ENCODE results near the gene ZNF831. TPM values are rescaled to one million over a fixed set of nuclear protein-coding genes. Genes with fewer than 3 reads are reported as not detected.

Gene ZNF831
- total RNA-seq, 1 donor from 2014 or later = 0.20 TPM

GRCh38 chr20:59157961-59158541 is 5.6 kb upstream of the ZNF831 start:
- no peak for DNase-seq

GRCh38 chr20:59158673-59159072 is 4.9 kb upstream of the ZNF831 start:
- DNase-seq = no peak

GRCh38 chr20:59159091-59159490 is 4.5 kb upstream of the ZNF831 start:
- no peak for DNase-seq

GRCh38 chr20:59159493-59160376 is 3.9 kb upstream of the ZNF831 start:
- no peak for DNase-seq

- no peak for DNase-seq
Observed at GRCh38 chr20:59160389-59161115, 3.1 kb upstream of the ZNF831 start.

- no peak for DNase-seq
Observed at GRCh38 chr20:59161721-59162120, 1.9 kb upstream of the ZNF831 start.

GRCh38 chr20:59164686-59165391 is 1.2 kb downstream of the ZNF831 start:
- no peak for DNase-seq

- DNase-seq = no peak
Observed at GRCh38 chr20:59165396-59165795, 1.8 kb downstream of the ZNF831 start.

GRCh38 chr20:59165891-59166709 is 2.5 kb downstream of the ZNF831 start:
- no peak for DNase-seq

- DNase-seq = no peak
Observed at GRCh38 chr20:59170406-59171349, 7.1 kb downstream of the ZNF831 start.

GRCh38 chr20:59171986-59172385 is 8.4 kb downstream of the ZNF831 start:
- DNase-seq = no peak

GRCh38 chr20:59173938-59174491 is 10.4 kb downstream of the ZNF831 start:
- no peak for DNase-seq

GRCh38 chr20:59175002-59175401 is 11.4 kb downstream of the ZNF831 start:
- no peak for DNase-seq

- no peak for DNase-seq
Observed at GRCh38 chr20:59175861-59176260, 12.2 kb downstream of the ZNF831 start.

- DNase-seq = no peak
Observed at GRCh38 chr20:59176812-59177211, 13.2 kb downstream of the ZNF831 start.

- no peak for DNase-seq
Observed at GRCh38 chr20:59177266-59178250, 13.9 kb downstream of the ZNF831 start.

- no peak for DNase-seq
Observed at GRCh38 chr20:59178983-59179595, 15.5 kb downstream of the ZNF831 start.

- no peak for DNase-seq
Observed at GRCh38 chr20:59179988-59180387, 16.4 kb downstream of the ZNF831 start.
